Hepatocyte (in vitro differentiated cells): ENCODE measurements around the gene VASH1. TPM values are rescaled to one million over a fixed set of nuclear protein-coding genes. Genes with fewer than 3 reads are reported as not detected.

ENCODE experiments used
- DNase-seq: peaks from one replicate; pipeline ENCODE4 v3.0.0-alpha.2; 2016; ENCODE audit warnings: low spot score
- H2AFZ ChIP-seq: fragments of 200-600 bp; sonication (generic); 2 replicates; pipeline ENCODE4 v1.6.0; 2016; ENCODE audit warnings: antibody characterized with exemption, mild to moderate bottlenecking
- H3K27ac ChIP-seq: fragments of 200-600 bp; sonication (generic); 2 replicates; pipeline ENCODE4 v1.5.1; 2016; ENCODE audit warnings: mild to moderate bottlenecking
- H3K27me3 ChIP-seq: fragments of 200-600 bp; sonication (generic); 2 replicates; pipeline ENCODE4 v1.6.1; 2016
- H3K36me3 ChIP-seq: fragments of 200-600 bp; sonication (generic); replicated peaks from 2 replicates; pipeline ENCODE4 v1.5.1; 2016; ENCODE audit warnings: low read depth; ENCODE audit not compliant: insufficient read depth
- H3K4me1 ChIP-seq: fragments of 200-600 bp; sonication (generic); 2 replicates; pipeline ENCODE4 v1.5.1; 2016; ENCODE audit warnings: mild to moderate bottlenecking, moderate library complexity; ENCODE audit not compliant: insufficient read depth
- H3K4me2 ChIP-seq: fragments of 200-600 bp; sonication (generic); 2 replicates; pipeline ENCODE4 v1.6.0; 2016
- H3K4me3 ChIP-seq: fragments of 200-600 bp; sonication (generic); 2 replicates; pipeline ENCODE4 v1.5.1; 2016; ENCODE audit warnings: mild to moderate bottlenecking
- H3K79me2 ChIP-seq: fragments of 200-600 bp; sonication (generic); 2 replicates; pipeline ENCODE4 v1.6.0; 2017; ENCODE audit warnings: mild to moderate bottlenecking
- H3K9me2 ChIP-seq: fragments of 200-600 bp; sonication (generic); replicated peaks from 2 replicates; pipeline ENCODE4 v1.6.0; 2017; ENCODE audit warnings: mild to moderate bottlenecking; ENCODE audit not compliant: insufficient read depth
- H3K9me3 ChIP-seq: fragments of 200-600 bp; sonication (generic); 2 replicates; pipeline ENCODE4 v1.5.1; 2016; ENCODE audit warnings: low read depth, mild to moderate bottlenecking
- H4K20me1 ChIP-seq: fragments of 200-600 bp; sonication (generic); 2 replicates; pipeline ENCODE4 v1.6.0; 2016; ENCODE audit warnings: mild to moderate bottlenecking; ENCODE audit not compliant: insufficient read depth, poor library complexity, severe bottlenecking
- EZH2 ChIP-seq: fragments of 200-600 bp; sonication (generic); IDR thresholded peaks from 2 replicates; pipeline ENCODE4 v1.6.1; 2016; ENCODE audit warnings: antibody characterized with exemption, mild to moderate bottlenecking, borderline replicate concordance
- EZH2phosphoT487 ChIP-seq: fragments of 200-600 bp; sonication (generic); IDR thresholded peaks from one replicate; pipeline ENCODE4 v1.6.1; 2018; ENCODE audit warnings: antibody characterized with exemption, mild to moderate bottlenecking, low read depth, moderate library complexity; ENCODE audit not compliant: unreplicated experiment, severe bottlenecking
- WGBS: methylation state at CpG from one replicate; pipeline ENCODE4 v1.1.6; 2016; ENCODE audit warnings: low lambda C conversion rate; ENCODE audit errors: missing lambda C conversion rate; 5-methylcytosine and 5-hydroxymethylcytosine counted together
- polyA plus RNA-seq: library from polyadenylated mRNA; unstranded; fragments of >200 nt; fragmentation: Nextera tagmentation; extraction: Ambion mirVana; gene quantifications from 2 replicates; pipeline ENCODE4 v1.2.1, GENCODE V29; 2016
- total RNA-seq: library from RNA; depleted of rRNA; stranded (reverse); fragments of >200 nt; gene quantifications from 2 replicates; pipeline ENCODE4 v1.2.3, GENCODE V29; 2014
- TF ChIP-seq, protein P1 (sequence below): fragments of 200-600 bp; sonication (generic); IDR thresholded peaks from 2 replicates; pipeline ENCODE4 v1.5.1; 2016; ENCODE audit warnings: antibody characterized with exemption, mild to moderate bottlenecking; ENCODE audit not compliant: poor library complexity

The VASH1 gene
- total and polyA plus RNA-seq, 2 experiments from 2014 or later: 4.8 to 6.3 TPM

DNA sequence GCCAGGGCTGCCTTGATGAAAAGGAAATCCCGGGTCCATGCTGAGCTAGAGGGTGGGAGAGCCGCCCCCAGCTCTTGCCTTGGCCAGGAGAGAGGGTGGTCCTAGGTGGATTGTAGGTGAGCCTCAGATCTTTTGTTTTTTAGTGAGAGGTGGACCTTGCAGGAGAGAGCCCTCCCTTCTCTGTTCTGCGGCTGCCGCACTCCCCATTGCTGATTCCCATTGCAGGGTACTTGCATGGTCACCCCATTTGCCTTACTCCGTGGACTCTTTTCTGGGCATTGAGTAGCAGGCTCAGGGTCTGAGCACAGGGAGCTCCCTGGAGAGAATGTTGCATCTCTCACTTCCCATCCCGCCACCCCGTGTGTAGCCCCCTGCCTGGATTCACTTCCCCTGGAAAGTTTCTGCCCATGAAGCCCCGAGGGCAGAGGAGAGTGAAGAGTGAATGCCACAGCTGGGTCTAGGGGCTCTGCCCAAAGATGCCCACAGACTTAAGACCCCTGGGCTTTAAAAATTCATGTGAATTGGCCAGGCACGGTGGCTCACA lies 10.2 kb downstream of the VASH1 start:
- DNase-seq: no peak
- H2AFZ ChIP-seq: no peak overlapping the region

DNA sequence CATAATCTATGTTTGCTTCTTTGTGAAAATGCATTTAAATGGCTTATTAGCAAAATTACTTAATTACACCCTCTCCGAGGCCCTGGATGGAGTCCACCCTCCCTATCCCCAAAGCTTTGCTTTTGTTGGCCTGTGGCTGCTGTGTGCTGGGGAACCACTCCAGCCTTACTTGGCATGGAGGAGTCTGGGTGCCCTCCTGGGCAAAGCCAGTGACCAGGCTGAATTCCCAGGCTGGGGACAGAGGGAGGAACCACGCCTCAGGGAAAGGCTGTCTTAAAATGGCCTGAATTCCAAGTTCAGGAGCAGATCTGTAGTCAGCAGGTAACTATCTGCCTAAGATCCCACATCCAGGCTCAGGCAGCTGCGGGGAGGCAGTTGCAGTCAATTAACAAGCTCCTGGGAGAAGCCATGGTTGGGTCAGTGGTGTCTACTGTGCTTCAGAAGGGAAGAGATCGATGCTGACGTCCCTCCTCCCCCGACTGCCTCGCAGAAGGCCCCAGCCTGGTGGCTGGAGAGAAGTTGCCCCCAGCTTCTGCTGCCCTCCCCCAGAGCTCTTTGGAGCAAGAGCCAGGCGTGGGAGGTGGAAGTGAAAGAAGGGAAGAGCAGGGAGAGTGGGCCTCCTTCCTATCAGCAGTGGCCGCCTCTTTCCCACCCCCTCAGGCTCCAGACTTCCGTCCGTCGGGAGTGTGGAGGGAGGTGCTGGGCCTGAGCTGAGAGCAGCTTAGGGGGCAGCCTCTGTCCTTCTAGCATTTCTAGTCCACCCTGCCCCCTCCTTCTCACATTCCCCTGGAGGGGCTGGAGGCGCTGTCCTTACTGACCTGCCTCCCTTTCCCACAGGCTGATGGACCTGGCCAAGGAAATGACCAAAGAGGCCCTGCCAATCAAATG lies 11.3 kb downstream of the VASH1 start:
- peaks cover 15% of the 10 kb centered on the region for H3K4me1 ChIP-seq
- no peaks in the 10 kb centered on the region for H3K9me2 ChIP-seq
- WGBS: 39% methylated on average over 13 of the region's 13 CpGs
- TF ChIP-seq, protein P1, sequence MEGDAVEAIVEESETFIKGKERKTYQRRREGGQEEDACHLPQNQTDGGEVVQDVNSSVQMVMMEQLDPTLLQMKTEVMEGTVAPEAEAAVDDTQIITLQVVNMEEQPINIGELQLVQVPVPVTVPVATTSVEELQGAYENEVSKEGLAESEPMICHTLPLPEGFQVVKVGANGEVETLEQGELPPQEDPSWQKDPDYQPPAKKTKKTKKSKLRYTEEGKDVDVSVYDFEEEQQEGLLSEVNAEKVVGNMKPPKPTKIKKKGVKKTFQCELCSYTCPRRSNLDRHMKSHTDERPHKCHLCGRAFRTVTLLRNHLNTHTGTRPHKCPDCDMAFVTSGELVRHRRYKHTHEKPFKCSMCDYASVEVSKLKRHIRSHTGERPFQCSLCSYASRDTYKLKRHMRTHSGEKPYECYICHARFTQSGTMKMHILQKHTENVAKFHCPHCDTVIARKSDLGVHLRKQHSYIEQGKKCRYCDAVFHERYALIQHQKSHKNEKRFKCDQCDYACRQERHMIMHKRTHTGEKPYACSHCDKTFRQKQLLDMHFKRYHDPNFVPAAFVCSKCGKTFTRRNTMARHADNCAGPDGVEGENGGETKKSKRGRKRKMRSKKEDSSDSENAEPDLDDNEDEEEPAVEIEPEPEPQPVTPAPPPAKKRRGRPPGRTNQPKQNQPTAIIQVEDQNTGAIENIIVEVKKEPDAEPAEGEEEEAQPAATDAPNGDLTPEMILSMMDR: no peak
- no peak for TF ChIP-seq EZH2
- TF ChIP-seq EZH2phosphoT487: no peak
- no peaks in the 10 kb centered on the region for H4K20me1 ChIP-seq
- H3K4me3 ChIP-seq: no peak overlapping the region
- peak; percentile 65 for DNase-seq
- no peaks in the 10 kb centered on the region for H3K27me3 ChIP-seq
- no peak overlapping the region for H2AFZ ChIP-seq
- H3K36me3 ChIP-seq: no peaks in the 10 kb centered on the region
- no peaks in the 10 kb centered on the region for H3K9me3 ChIP-seq
- peak overlapping the region; percentile 52 for H3K27ac ChIP-seq
- H3K4me2 ChIP-seq: peak overlapping the region; percentile 33
- H3K79me2 ChIP-seq: no peaks in the 10 kb centered on the region

More for the DNA sequence above, 10.2 kb downstream of the VASH1 start:
- no peaks in the 10 kb centered on the region for H3K79me2 ChIP-seq
- no peak overlapping the region for H3K4me3 ChIP-seq
- H3K9me3 ChIP-seq: no peaks in the 10 kb centered on the region
- peaks cover 15% of the 10 kb centered on the region for H3K4me1 ChIP-seq
- no peak overlapping the region for H3K4me2 ChIP-seq
- H3K27ac ChIP-seq: no peak overlapping the region
- TF ChIP-seq, protein P1: no peak
- H3K27me3 ChIP-seq: no peaks in the 10 kb centered on the region
- no peaks in the 10 kb centered on the region for H3K9me2 ChIP-seq
- H3K36me3 ChIP-seq: no peaks in the 10 kb centered on the region
- no peaks in the 10 kb centered on the region for H4K20me1 ChIP-seq
- WGBS: 90% methylated on average over 9 of the region's 9 CpGs

DNA sequence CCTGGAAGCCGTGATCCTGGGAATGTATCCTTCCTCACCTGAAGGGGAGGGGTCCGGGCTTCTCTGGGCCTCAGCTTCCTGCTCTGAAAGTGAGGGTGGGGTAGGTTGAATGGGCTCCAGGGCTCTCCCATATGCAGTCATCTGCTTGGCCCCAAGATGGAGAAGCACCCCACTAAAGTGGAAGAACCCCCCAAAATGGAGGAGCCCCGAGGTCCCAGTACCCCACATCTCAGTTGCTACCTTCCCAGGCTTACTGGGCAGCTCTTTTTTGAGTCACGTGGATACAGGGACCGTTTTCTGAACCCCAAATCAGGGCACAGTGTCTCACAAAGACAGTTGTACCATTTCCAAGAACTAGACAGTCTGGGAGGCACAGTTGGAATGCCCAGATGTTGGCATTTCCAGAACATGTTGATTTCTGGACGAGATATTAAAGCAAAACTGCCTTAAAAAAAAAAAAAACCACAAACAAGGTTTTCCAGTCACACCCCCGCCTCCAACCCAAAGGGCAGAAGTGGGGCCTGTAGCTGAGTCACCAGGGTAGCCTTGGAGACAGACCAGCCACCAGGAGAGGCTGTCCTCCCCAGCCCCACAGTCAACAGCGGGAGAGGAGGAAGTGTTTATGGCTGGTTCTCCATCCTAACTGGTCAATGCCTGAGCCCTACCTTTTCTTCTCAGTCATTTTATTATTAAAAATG lies 12.1 kb downstream of the VASH1 start:
- H4K20me1 ChIP-seq: no peaks in the 10 kb centered on the region
- peak overlapping the region; percentile 52 for H3K27ac ChIP-seq
- TF ChIP-seq EZH2phosphoT487 (no peak), EZH2 (no peak)
- TF ChIP-seq, protein P1: no peak
- no peak overlapping the region for H2AFZ ChIP-seq
- no peaks in the 10 kb centered on the region for H3K79me2 ChIP-seq
- H3K9me3 ChIP-seq: no peaks in the 10 kb centered on the region
- H3K4me2 ChIP-seq: peak overlapping the region; percentile 33
- 61% methylated on average over 8 of the region's 8 CpGs for WGBS
- no peaks in the 10 kb centered on the region for H3K27me3 ChIP-seq
- H3K4me1 ChIP-seq: peaks cover 15% of the 10 kb centered on the region
- no peaks in the 10 kb centered on the region for H3K36me3 ChIP-seq
- H3K4me3 ChIP-seq: no peak overlapping the region
- DNase-seq: peak; percentile 83
- no peaks in the 10 kb centered on the region for H3K9me2 ChIP-seq
